GM20431 (cell line): ENCODE measurements around the gene LOC128125822.
"Not testable (repeated sequence)": the region's sequence is repeated elsewhere in the genome, so short reads cannot be mapped to it uniquely, and the experiment has no call there.

Source experiments
- in situ Hi-C: fragments of 300-500 bp; cut with MseI, MboI; formaldehyde crosslinking; loops from one replicate; pipeline ENCODE4 v1.15.0; 2020; ENCODE audit warnings: low sequenced_read_pairs; ENCODE audit not compliant: unreplicated experiment

The LOC128125822 gene

DNA sequence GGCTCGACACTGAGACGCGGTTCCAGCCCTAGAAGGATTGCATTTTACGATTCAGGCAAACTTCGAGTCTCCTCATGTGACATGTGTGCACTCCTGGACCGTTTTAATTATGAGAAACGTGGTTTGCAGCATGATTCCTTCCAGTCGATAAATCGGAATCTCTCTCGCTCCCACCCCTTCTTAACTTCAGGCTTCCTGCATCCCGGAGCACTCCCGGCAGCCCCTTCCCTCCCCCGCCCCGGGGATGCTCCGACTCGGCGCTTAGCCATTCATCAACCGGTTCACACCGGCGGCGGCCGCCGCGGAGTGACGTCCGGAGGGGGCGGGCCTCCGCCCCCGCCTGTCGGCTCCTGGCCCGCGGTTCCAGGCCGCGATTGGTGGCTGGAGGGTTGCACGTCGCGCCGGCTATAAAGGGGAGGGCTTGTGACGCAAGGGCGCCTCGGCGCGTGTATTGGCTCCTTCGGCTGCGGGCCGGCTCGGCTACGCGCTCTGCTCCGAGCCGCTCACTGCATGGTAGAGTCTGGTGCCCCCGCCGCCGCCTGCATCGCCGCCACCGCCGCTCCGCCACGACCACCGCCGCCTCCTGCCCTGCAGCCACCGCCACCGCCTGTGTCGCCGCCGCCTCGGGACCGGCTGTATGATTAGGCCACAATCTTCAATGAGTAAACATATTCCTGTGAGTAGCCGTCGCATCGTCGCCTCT, at the start of gene LOC128125822, which contains the start of gene PTP4A1:
LOC128125822 (plus strand) TSS at position 437 of the 703 bp plus-strand sequence.
PTP4A1 (plus strand) TSS at position 437 of the 703 bp plus-strand sequence. CDS start 4,401 bp downstream, outside the sequence.
- in situ Hi-C loops: loop anchor here (25.0 kb wide), 1 partner anchor 210 kb away; no protein-coding TSS in a partner anchor

DNA sequence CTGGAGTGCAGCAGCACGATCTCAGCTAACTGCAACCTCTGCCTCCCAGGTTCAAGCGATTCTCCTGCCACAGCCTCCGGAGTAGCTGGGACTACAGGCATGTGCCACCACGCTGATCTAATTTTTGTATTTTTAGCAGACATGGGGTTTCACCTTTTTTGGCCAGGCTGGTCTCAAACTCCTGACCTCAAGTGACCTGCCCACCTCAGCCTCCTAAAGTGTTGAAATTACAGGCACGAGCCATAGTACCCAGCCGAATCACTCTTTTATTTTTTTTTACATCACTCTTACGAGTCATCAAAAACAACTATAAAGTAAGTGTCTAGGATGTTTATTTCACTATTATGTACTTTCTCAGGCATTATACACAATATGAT, 49.4 kb upstream of the LOC128125822 start:
- in situ Hi-C loops: not testable (repeated sequence)

DNA sequence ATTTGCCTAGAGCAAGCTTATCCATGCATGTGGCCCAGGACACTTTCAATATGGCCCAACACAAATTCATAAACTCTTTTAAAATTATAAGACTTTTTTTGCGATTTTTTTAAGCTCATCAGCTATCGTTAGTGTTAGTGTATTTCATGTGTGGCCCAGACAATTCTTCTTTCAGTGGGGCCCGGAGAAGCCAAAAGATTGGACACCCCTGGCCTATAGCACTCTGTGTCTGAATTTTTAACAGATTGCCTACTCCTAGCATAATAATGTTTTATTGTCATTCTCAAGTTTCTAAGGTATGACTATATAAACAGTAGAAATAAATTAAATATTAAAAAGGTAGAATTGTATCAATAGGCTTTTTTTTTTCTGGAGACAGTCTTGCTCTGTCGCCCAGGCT, 48.6 kb upstream of the LOC128125822 start:
- in situ Hi-C loops: no loop called here

DNA sequence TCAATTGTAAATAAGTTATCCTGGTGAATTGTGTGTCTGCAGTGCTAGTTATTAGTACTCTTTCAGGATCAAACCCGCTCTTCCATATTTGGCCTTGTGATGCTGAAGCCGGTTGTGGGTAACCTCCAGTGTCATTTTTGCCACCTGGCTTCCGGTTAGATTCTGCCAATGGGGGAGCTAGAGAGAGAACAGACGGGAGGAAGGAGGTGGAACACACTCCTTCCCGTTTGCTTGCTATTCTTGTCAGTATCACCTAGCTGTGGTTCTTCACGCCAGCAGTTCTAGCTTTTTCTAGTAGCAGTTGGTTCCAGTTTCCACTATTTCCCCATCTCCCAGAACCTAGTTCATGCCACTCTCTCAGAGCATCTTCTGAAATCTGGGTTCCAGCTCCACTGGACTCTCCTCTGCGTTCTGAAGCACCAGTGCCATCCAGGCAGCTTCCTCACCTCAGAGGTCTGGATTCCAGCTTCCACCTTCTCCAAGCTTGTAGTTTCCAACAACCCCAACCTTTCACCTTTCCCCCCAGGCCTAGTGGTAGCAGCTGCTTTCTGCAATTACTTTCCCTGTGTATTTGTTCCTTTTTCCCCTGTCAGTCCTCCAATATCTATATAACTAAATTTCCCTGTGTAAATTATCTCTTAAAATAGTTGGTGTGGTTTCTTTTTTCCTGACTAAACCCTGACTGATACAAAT, 46.9 kb upstream of the LOC128125822 start:
- in situ Hi-C loops: no loop called here

DNA sequence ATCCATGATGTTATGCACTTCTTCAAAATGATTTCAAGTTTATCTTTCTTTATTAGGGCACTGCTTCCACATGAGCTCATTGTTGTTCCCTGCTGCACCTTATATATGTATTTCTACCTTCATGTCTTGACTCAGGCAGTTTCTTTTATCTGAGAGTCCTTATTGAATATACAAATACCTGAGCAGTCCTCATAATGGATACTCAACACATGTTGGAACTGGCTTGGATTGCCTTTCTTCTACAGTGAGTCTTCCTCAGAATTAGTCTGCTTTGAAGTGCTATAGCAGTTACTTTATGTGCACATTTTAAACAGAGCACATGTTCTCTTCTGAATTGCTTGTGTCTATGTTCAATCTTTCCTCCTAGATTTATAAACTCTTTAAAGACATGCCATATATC, 45.3 kb upstream of the LOC128125822 start:
- in situ Hi-C loops: no loop called here

DNA sequence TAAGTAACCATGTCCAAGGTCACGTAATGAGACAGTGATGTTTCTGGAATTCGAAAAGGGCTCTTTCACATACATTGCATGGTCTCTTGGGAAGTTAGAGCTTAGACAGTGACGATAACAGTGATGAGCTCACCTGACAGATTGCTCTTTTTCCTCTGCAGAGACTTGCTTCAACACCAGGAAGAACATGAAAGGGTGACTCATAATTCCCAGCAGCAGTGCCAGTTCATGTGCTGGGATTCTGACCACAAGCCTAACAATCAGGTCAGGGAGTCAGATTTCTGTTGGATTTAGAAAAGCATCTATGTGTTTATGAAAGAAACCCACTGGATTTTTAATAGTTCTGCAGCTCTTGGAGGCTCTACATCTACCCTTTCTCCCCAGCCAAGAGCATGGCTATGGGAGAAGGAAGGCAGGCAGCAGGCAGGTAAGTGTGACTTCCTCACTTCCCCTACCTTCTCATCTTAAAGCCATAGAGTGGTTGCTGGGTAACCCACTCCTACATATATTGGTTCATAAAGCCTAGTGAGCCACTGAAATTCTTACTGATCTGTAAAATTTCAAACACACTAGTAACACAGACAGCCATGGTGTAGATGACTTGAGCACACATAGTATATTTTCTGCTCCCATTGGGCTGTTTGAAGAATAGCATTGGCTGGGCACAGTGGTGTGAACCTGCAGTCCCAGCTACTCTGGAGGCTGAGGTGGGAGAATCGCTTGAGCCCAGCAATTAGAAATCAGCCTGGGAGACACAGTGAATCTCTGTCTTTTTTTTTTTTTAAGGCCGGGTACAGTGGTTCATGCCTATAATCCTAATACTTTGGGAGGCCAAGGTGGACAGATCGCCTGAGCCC, 44.4 kb upstream of the LOC128125822 start:
- in situ Hi-C loops: no loop called here

DNA sequence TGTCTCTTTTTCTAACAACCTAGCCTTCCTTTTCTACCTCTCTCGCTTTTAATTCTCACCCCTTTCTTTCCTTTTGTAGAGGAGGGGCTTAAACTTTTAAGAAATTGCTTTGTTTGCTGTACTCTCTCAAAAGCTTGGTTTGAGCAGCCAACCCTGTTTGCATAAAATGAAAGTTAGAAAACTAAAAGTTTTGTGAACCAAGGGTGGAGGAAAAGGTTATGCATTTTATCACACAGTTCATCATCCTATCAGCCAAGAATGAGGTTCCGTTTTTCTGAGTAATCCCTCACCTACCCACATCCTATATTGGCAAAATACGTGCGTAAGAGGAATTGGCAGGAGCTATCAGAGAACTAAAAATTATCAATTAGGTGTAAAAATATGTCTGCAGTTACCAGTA, 42.8 kb upstream of the LOC128125822 start:
- in situ Hi-C loops: no loop called here

DNA sequence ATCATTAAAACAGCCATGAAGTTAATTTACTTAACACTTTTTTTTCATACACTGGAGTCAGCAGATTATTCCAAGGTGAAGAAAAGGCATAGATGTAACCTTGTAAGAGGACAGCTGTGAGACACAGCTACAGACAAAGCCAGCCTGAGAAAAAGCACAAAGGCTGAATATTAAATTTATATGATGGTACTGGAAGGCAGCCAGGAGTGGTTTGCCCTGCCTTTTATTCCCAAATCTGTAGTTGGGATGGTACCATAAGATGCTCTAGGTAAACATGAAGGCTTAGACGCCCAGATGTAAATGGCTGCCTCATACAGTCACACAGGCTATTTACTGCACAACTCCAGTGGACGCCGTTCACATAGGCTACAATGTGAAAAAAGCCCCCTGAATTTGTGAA, 42.1 kb upstream of the LOC128125822 start:
- in situ Hi-C loops: no loop called here

DNA sequence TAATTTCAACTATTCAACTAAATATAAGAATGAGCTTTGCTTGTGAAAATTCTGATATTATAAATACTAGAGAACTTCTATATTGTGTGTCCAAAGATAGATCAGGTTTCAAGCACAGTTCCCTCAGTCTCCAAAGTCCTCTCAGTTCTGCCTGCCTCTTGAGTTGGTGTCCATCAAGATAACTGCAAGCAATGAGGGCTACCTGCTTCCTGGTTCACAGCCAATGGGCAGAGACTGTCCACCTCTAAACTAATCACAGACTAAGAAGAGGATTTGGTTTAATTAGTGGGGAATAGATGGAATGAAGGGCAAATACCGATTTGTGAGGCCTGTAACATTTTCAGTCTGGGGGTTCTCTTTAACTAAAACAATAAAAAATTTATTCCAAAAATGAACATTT, 41.3 kb upstream of the LOC128125822 start:
- in situ Hi-C loops: no loop called here

DNA sequence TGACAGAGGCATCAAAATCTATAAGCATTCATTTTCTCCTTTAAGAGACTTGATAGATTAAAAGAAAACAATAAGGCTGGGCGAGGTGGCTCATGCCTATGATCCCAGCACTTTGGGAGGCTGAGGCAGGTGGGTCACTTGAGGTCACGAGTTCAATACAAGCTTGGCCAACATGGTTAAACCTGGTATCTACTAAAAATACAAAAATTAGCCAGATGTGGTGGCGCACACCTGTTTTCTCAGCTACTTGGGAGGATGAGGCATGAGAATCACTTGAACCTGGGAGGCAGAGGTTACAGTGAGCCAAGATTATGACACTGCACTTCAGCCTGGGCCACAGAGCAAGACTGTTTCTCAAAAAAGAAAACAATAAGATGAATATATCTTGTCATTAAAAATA, 39.3 kb upstream of the LOC128125822 start:
- in situ Hi-C loops: no loop called here

DNA sequence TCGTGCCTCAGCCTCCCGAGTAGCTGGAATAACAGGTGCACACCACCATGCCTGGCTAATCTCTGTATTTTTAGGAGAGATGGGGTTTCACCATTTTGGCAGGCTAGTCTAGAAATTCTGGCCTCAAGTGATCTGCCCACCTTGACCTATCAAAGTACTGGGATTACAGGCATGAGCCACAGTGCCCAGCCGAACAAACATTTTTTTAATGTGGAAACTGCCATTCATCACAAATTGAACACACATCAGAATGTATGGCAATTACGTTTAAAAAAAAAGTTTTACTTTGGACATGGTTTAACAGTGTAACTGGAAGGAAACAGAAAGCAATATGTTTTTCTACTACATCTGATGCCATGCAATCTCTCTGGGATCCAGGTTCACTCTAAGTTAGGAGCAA, 38.3 kb upstream of the LOC128125822 start:
- in situ Hi-C loops: no loop called here

DNA sequence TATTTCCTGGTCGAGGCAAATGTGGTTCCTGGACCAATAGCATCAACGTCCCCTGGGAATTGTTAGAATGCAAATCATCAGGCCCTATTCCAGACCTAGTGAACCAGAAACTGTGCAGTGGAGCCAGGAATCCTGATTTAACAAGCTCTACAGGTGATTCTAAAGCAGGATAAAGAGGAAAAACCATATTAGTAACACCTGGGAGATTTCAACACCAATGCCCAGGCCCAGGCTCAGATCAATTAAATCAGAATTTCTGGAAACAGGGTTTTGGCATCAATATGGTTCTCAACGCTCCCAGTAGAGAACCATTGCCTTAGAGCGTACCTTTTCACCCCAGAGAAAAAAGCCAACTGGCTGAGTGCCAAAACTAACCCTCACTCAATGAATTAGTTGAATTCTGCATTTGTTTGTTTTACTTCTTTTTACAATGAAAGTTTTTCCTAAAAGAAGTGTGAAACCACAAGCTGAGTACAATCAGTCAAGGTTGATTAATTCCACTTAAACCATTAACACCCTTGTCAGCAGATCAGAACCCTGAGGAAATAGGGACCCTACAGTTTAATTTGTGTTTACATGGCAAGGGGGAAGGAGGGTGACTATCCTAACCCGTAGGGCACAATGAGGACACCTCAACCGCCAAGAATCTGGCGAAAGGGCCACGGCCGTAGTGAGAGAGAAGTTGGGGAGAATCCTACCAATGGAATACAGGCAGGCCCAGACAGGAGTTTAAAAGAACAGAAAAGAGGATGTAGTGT, 34.9 kb upstream of the LOC128125822 start:
- in situ Hi-C loops: no loop called here

DNA sequence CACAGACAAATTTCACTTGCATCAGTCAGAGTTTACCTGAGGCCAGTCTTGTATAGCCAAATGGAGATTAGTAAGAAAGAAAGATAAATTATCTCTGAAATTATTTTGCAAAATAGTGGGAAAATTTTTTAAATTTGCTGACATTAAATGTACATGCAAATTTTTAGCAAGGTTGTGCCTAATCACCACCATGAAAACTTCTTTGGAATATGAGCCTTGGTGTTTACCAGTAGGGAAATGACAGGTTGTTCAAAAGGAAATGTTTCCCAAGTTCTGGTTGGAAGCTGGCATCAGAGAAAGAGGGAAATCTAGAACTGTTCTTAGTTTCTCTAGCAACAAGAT, 34.4 kb upstream of the LOC128125822 start:
- in situ Hi-C loops: no loop called here

DNA sequence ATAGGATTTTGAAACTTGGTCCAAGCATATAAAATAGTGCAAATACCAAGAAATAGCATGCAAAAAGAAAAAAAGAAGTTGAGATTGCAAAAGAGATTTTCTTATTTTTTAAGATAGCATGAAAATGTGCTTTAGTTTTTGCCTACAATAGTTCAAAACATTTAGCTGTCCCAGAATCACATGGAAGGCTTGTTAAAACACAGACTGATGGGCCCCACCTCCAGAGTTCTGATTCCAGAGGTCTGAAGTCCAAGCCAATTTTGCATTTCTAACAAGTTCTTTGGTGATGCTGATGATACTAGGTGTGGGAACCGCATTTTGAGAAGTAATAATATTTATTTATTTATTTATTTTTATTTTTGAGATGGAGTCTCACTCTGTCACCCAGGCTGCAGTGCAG, 33.7 kb upstream of the LOC128125822 start:
- in situ Hi-C loops: no loop called here

DNA sequence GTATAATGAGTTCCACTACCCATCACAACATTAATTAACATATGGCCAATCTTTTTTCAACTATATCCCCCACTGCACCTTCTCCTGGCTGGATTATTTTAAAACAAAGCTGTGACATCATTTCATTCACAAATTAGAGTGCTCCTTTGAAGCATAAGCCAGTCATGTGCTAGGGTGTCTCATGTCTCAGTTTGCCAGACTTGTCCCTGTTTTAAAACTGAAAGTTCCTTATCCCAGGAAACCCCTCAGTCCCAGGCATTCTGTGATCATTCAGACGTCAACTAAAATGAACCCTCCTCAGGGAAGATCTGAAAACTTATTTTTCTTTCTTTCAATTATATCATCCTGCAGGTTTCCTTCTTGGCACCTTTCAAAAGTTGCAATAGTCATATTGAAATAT, 29.3 kb upstream of the LOC128125822 start:
- in situ Hi-C loops: no loop called here

DNA sequence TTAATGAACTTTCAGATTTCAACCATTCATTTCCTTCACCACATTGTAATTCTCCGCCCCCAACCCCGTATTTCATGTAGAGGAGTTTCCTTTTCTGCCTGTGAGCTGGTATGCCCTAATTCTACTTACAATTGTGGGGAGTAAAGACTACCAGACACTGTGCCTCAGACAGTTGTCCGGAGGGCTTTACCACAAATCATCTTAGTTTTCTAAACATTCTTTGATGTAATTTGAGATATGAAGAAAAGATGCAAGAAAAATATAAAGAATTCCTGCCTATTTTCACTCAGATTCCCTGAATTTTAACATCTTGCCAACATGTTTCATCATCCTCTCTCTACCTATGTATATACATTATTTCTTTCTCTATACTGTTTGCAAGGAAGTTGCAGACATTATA, 28.3 kb upstream of the LOC128125822 start:
- in situ Hi-C loops: no loop called here

DNA sequence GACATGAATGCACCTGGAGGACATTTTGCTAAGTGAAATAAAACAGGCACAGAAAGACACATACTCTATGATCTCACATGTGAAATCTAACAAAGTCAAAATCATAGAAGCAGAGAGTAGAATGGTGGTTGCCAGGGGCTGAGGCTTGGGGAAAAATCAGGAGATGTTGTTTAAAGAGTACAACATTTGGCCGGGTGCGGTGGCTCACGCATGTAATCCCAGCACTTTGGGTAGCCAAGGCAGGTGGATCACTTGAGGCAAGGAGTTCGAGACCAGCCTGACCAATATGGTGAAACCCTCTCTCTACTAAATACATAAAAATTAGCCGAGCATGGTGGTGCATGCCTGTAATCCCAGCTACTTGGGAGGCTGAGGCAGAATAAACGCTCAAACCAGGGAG, 26.0 kb upstream of the LOC128125822 start:
- in situ Hi-C loops: no loop called here

DNA sequence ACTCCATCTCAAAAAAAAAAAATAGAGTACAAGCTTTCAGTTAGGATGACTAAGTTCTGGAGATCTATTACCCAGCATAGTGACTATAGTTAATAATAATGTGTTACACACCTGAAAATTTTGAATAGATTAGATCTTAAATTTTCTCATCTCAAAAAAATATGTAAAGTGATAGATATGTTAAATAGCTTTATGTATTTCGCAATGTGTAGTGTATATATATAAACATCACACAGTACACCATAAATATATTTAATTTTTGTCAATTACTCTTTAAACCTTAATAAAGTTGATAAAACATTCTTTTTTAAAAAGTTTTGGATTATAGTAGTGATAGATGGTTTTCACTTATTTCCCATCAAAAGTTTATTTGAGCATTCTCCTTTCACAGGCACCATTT, 25.6 kb upstream of the LOC128125822 start:
- in situ Hi-C loops: no loop called here

DNA sequence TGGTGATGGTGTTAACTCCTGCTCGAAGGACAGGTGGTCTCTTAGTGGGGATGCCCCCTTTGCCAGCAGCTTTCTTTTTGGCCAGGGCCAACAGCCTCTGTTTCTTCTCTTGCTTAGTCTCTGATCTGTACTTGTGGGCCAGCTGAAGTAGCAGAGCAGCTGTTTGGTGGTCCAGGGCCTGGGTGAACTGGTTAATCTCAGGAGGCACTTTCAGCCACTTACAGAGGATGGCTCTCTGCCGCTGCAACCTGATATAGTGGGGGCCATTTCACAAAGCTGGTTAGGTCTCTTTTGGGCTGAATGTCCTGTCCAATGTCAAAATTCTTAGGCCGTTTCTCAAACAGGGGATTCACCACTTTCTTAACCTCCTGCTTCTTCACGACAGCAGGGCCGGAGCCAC, 23.2 kb upstream of the LOC128125822 start:
- in situ Hi-C loops: no loop called here

DNA sequence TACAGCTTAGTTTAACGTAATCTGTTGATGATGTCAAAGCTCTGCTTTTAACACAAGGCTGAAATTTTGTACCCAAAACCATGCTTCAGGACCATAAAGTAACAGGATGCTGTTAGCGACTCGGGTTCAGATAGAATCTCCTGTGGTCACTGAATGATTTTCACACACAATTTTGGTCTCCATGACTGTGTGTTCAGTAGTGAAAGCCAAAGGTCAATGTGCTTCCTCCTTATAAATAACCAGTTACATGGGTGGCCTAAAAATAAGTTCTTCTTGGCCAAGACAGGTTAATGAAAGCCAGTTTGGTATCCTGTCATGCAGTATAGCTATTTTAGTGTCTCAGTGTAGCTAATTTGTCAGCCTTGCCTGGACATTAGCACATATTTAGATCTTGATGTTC, 19.1 kb upstream of the LOC128125822 start:
- in situ Hi-C loops: loop anchor here (25.0 kb wide), 1 partner anchor 191 kb away; no protein-coding TSS in a partner anchor
